GM23338 (cell line): ENCODE measurements around the gene CELF2. TPM values are rescaled to one million over a fixed set of nuclear protein-coding genes. Genes with fewer than 3 reads are reported as not detected.

Source experiments
- ATAC-seq: fragments of 200-7000 bp; cut with Tn5 transposase; 3 replicates; pipeline ENCODE4 v1.9.1; 2020
- DNase-seq: peaks from one replicate; pipeline ENCODE4 v3.0.0-alpha.2; 2015; ENCODE audit warnings: low spot score
- H2AFZ ChIP-seq: fragments of 200-600 bp; sonication (generic); 2 replicates; pipeline ENCODE4 v1.8.0; 2016; ENCODE audit warnings: antibody characterized with exemption, mild to moderate bottlenecking, moderate library complexity
- H3F3A ChIP-seq: fragments of 200-600 bp; sonication (generic); replicated peaks from 2 replicates; pipeline ENCODE4 v1.8.0; 2017; ENCODE audit warnings: antibody characterized with exemption, mixed run types, low read depth
- H3K27ac ChIP-seq: fragments of 200-600 bp; sonication (generic); 2 replicates; pipeline ENCODE4 v1.6.1; 2016; ENCODE audit warnings: low read depth
- H3K27me3 ChIP-seq: fragments of 200-600 bp; sonication (generic); 2 replicates; pipeline ENCODE4 v1.8.0; 2016; ENCODE audit warnings: mild to moderate bottlenecking, mixed run types, moderate library complexity; ENCODE audit not compliant: insufficient read depth
- H3K36me3 ChIP-seq: fragments of 200-600 bp; sonication (generic); 2 replicates; pipeline ENCODE4 v1.8.0; 2016; ENCODE audit warnings: mild to moderate bottlenecking; ENCODE audit not compliant: insufficient read depth
- H3K4me1 ChIP-seq: fragments of 200-600 bp; sonication (generic); 2 replicates; pipeline ENCODE4 v1.8.0; 2016; ENCODE audit warnings: mild to moderate bottlenecking, moderate library complexity; ENCODE audit not compliant: insufficient read depth
- H3K4me2 ChIP-seq: fragments of 200-600 bp; sonication (generic); 2 replicates; pipeline ENCODE4 v1.7.1; 2017; ENCODE audit warnings: mixed run types
- H3K4me3 ChIP-seq: fragments of 200-600 bp; sonication (generic); 2 replicates; pipeline ENCODE4 v1.6.1; 2016; ENCODE audit warnings: mixed run types
- H3K79me2 ChIP-seq: fragments of 200-600 bp; sonication (generic); replicated peaks from 2 replicates; pipeline ENCODE4 v1.8.0; 2017; ENCODE audit warnings: mild to moderate bottlenecking; ENCODE audit not compliant: insufficient read depth
- H3K9me2 ChIP-seq: fragments of 200-600 bp; sonication (generic); 2 replicates; pipeline ENCODE4 v1.8.0; 2017; ENCODE audit not compliant: insufficient read depth
- H4K20me1 ChIP-seq: fragments of 200-600 bp; sonication (generic); replicated peaks from 2 replicates; pipeline ENCODE4 v1.8.0; 2017; ENCODE audit warnings: mild to moderate bottlenecking; ENCODE audit not compliant: insufficient read depth
- H3K27ac Mint-ChIP-seq: 2 replicates; pipeline ENCODE4 v1.8.0; 2020; ENCODE audit warnings: inconsistent platforms, mild to moderate bottlenecking, moderate library complexity, mixed read lengths
- H3K27me3 Mint-ChIP-seq: 3 replicates; pipeline ENCODE4 v1.8.0; 2022; ENCODE audit warnings: low read depth, mild to moderate bottlenecking, moderate library complexity, mixed read lengths, inconsistent platforms; ENCODE audit not compliant: insufficient read depth, poor library complexity
- H3K36me3 Mint-ChIP-seq: 3 replicates; pipeline ENCODE4 v1.8.0; 2021; ENCODE audit warnings: low read depth, mild to moderate bottlenecking, inconsistent platforms, moderate library complexity, mixed read lengths
- H3K4me1 Mint-ChIP-seq: 3 replicates; pipeline ENCODE4 v1.8.0; 2020; ENCODE audit warnings: mild to moderate bottlenecking, inconsistent platforms, mixed read lengths
- H3K4me3 Mint-ChIP-seq: 3 replicates; pipeline ENCODE4 v1.8.0; 2021; ENCODE audit warnings: moderate library complexity, mild to moderate bottlenecking, inconsistent platforms, mixed read lengths
- H3K9me3 Mint-ChIP-seq: 3 replicates; pipeline ENCODE4 v1.8.0; 2020; ENCODE audit warnings: moderate library complexity, mild to moderate bottlenecking, inconsistent platforms, mixed read lengths
- CREB1 ChIP-seq: fragments of 250-450 bp; sonication (Bioruptor Pico); IDR thresholded peaks from 2 replicates; pipeline ENCODE4 v1.5.0; 2020; ENCODE audit warnings: low read depth, mild to moderate bottlenecking, moderate library complexity
- EZH2 ChIP-seq: fragments of 200-600 bp; sonication (generic); IDR thresholded peaks from one replicate; pipeline ENCODE4 v1.8.0; 2017; ENCODE audit warnings: antibody characterized with exemption, mild to moderate bottlenecking, low read depth; ENCODE audit not compliant: unreplicated experiment
- EZH2phosphoT487 ChIP-seq: fragments of 200-600 bp; sonication (generic); IDR thresholded peaks from one replicate; pipeline ENCODE4 v1.8.1; 2018; ENCODE audit warnings: antibody characterized with exemption; ENCODE audit not compliant: unreplicated experiment
- JUNB ChIP-seq: IDR thresholded peaks from one replicate; pipeline ENCODE4 v1.6.1; 2016; ENCODE audit warnings: antibody characterized with exemption; ENCODE audit not compliant: unreplicated experiment
- NANOG ChIP-seq: IDR thresholded peaks from 2 replicates; pipeline ENCODE4 v1.6.1; 2016; ENCODE audit warnings: antibody characterized with exemption, borderline replicate concordance
- POLR2AphosphoS5 ChIP-seq: IDR thresholded peaks from 2 replicates; pipeline ENCODE4 v1.6.1; 2016; ENCODE audit warnings: antibody characterized with exemption, low read depth
- STAT1 ChIP-seq: IDR thresholded peaks from one replicate; pipeline ENCODE4 v1.6.1; 2016; ENCODE audit warnings: antibody characterized with exemption; ENCODE audit not compliant: unreplicated experiment
- ZNF114 ChIP-seq: fragments of 250-450 bp; sonication (Bioruptor Pico); IDR thresholded peaks from 2 replicates; pipeline ENCODE4 v1.5.0; 2020; ENCODE audit warnings: mild to moderate bottlenecking, moderate library complexity
- ZNF331 ChIP-seq: fragments of 250-450 bp; sonication (Bioruptor Pico); IDR thresholded peaks from 2 replicates; pipeline ENCODE4 v1.5.0; 2020; ENCODE audit warnings: low read depth, mild to moderate bottlenecking, moderate library complexity
- polyA plus RNA-seq: library from polyadenylated mRNA; unstranded; fragments of >200 nt; fragmentation: Nextera tagmentation; extraction: Ambion mirVana; gene quantifications from 2 replicates; pipeline ENCODE4 v1.2.1, GENCODE V29; 2016
- total RNA-seq: library from RNA; depleted of rRNA; stranded (reverse); fragments of >200 nt; shearing (Covaris generic); gene quantifications from 2 replicates; pipeline ENCODE4 v1.2.3, GENCODE V29; 2014
- TF ChIP-seq, protein P1 (sequence below): IDR thresholded peaks from 2 replicates; pipeline ENCODE4 v1.6.1; 2016; ENCODE audit warnings: antibody characterized with exemption
- TF ChIP-seq, protein P2 (sequence below), 2 experiments: fragments of 200-600 bp in 1 of 2; sonication (generic) in 1 of 2; conservative IDR thresholded peaks; 2 replicates each; pipeline versions ENCODE4 v1.5.1 to v1.6.1; 2016 to 2017; ENCODE audit warnings: antibody characterized with exemption in 2 of 2, low read depth in 2 of 2, mild to moderate bottlenecking in 2 of 2, moderate library complexity in 1 of 2
- TF ChIP-seq, protein P3 (sequence below): IDR thresholded peaks from one replicate; pipeline ENCODE4 v1.6.1; 2018; ENCODE audit warnings: antibody characterized with exemption; ENCODE audit not compliant: unreplicated experiment

The CELF2 gene
- total and polyA plus RNA-seq, 2 experiments from 2014 or later: 18.1 to 22.5 TPM

- TF ChIP-seq JUNB (no peak), ZNF331 (CRISPR knock-in tag) (no peak), NANOG (no peak), POLR2AphosphoS5 (no peak), EZH2 (no peak), STAT1 (no peak), EZH2phosphoT487 (no peak)
- TF ChIP-seq, protein P1, sequence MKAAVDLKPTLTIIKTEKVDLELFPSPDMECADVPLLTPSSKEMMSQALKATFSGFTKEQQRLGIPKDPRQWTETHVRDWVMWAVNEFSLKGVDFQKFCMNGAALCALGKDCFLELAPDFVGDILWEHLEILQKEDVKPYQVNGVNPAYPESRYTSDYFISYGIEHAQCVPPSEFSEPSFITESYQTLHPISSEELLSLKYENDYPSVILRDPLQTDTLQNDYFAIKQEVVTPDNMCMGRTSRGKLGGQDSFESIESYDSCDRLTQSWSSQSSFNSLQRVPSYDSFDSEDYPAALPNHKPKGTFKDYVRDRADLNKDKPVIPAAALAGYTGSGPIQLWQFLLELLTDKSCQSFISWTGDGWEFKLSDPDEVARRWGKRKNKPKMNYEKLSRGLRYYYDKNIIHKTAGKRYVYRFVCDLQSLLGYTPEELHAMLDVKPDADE: no peak
Observed at GRCh38 chr10:11331726-11332125, 314.1 kb downstream of the CELF2 start (continued).

GRCh38 chr10:11332846-11333245 is 315.2 kb downstream of the CELF2 start:
- H3K27ac ChIP-seq: no peak overlapping the region
- TF ChIP-seq JUNB (no peak), ZNF114 (CRISPR knock-in tag) (no peak), ZNF331 (CRISPR knock-in tag) (no peak), POLR2AphosphoS5 (no peak), EZH2 (no peak), CREB1 (no peak), STAT1 (no peak)
- TF ChIP-seq, protein P1: no peak
- TF ChIP-seq, protein P2, sequence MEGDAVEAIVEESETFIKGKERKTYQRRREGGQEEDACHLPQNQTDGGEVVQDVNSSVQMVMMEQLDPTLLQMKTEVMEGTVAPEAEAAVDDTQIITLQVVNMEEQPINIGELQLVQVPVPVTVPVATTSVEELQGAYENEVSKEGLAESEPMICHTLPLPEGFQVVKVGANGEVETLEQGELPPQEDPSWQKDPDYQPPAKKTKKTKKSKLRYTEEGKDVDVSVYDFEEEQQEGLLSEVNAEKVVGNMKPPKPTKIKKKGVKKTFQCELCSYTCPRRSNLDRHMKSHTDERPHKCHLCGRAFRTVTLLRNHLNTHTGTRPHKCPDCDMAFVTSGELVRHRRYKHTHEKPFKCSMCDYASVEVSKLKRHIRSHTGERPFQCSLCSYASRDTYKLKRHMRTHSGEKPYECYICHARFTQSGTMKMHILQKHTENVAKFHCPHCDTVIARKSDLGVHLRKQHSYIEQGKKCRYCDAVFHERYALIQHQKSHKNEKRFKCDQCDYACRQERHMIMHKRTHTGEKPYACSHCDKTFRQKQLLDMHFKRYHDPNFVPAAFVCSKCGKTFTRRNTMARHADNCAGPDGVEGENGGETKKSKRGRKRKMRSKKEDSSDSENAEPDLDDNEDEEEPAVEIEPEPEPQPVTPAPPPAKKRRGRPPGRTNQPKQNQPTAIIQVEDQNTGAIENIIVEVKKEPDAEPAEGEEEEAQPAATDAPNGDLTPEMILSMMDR (conservative IDR thresholded peaks at IDR 0.05; ENCODE audit: low read depth in 2 of 2): no peak
- TF ChIP-seq, protein P3, sequence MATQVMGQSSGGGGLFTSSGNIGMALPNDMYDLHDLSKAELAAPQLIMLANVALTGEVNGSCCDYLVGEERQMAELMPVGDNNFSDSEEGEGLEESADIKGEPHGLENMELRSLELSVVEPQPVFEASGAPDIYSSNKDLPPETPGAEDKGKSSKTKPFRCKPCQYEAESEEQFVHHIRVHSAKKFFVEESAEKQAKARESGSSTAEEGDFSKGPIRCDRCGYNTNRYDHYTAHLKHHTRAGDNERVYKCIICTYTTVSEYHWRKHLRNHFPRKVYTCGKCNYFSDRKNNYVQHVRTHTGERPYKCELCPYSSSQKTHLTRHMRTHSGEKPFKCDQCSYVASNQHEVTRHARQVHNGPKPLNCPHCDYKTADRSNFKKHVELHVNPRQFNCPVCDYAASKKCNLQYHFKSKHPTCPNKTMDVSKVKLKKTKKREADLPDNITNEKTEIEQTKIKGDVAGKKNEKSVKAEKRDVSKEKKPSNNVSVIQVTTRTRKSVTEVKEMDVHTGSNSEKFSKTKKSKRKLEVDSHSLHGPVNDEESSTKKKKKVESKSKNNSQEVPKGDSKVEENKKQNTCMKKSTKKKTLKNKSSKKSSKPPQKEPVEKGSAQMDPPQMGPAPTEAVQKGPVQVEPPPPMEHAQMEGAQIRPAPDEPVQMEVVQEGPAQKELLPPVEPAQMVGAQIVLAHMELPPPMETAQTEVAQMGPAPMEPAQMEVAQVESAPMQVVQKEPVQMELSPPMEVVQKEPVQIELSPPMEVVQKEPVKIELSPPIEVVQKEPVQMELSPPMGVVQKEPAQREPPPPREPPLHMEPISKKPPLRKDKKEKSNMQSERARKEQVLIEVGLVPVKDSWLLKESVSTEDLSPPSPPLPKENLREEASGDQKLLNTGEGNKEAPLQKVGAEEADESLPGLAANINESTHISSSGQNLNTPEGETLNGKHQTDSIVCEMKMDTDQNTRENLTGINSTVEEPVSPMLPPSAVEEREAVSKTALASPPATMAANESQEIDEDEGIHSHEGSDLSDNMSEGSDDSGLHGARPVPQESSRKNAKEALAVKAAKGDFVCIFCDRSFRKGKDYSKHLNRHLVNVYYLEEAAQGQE: no peak
- Mint-ChIP-seq H3K27ac (0 out of 2 replicates have a peak overlapping the region, but pooled peaks have one; percentile 2), H3K4me3 (no peak overlapping the region), H3K36me3 (no peaks in the 10 kb centered on the region), H3K4me1 (peaks cover 51% of the 10 kb centered on the region), H3K9me3 (no peaks in the 10 kb centered on the region), H3K27me3 (peaks cover 4% of the 10 kb centered on the region)
- no peaks in the 10 kb centered on the region for H3K79me2 ChIP-seq
- no peak for DNase-seq
- H3K4me3 ChIP-seq: no peak overlapping the region
- H3K4me1 ChIP-seq: peaks cover 47% of the 10 kb centered on the region
- H3K4me2 ChIP-seq: no peak overlapping the region
- no peak for ATAC-seq
- no peaks in the 10 kb centered on the region for H3K9me2 ChIP-seq
- H3F3A ChIP-seq: no peaks in the 10 kb centered on the region
- no peaks in the 10 kb centered on the region for H4K20me1 ChIP-seq
- no peaks in the 10 kb centered on the region for H3K36me3 ChIP-seq
- no peaks in the 10 kb centered on the region for H3K27me3 ChIP-seq
- H2AFZ ChIP-seq: no peak overlapping the region
